Loucy (cell line): ENCODE results near the gene SLC2A4RG.

Source experiments
- CTCF ChIP-seq: fragments of 200-600 bp; sonication (generic); conservative IDR thresholded peaks from 2 replicates; pipeline ENCODE4 v1.5.1; 2014; ENCODE audit warnings: mild to moderate bottlenecking, antibody characterized with exemption, low read length
- EZH2phosphoT487 ChIP-seq: fragments of 200-600 bp; IDR thresholded peaks from 2 replicates; pipeline ENCODE4 v1.6.1; 2018; ENCODE audit warnings: antibody characterized with exemption, mild to moderate bottlenecking, moderate library complexity, borderline replicate concordance

- TF ChIP-seq CTCF (no peak), EZH2phosphoT487 (no peak)
Observed at GRCh38 chr20:63753381-63753780, 13.8 kb downstream of the SLC2A4RG start.
